HL-60/S4 treated with phorbol 12-myristate 13-acetate at 8.2 ng/mL for 4 days and 3 days (cell line): Measurements from ENCODE around the gene TRIM52.

ENCODE experiments used
- in situ Hi-C: fragments of 300-500 bp; cut with MboI; formaldehyde crosslinking; loops from 2 replicates; pipeline ENCODE4 v1.15.0; 2022; ENCODE audit warnings: low sequenced_read_pairs

Gene TRIM52

DNA sequence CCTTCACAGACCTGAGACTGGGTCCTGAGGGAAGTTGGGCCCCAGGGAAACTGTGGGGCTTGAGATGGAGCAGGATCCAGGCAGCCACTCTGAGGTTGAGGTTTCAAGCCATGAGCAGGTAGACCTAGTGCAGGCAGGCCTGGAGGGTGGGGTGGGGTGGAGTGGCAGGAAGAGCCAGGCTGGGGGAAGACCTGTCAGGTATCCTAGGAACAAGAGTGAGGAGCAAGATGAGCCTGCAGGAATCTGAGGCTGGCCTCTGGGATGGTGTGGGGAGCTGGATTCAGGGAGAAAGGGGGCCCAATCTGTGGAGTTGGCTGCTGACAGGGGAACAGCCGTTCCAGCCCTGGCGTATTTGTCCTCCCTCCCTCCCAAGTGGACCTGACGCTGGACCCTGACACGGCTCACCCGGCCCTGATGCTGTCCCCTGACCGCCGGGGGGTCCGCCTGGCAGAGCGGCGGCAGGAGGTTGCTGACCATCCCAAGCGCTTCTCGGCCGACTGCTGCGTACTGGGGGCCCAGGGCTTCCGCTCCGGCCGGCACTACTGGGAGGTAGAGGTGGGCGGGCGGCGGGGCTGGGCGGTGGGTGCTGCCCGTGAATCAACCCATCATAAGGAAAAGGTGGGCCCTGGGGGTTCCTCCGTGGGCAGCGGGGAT lies 27.0 kb downstream of the TRIM52 start:
- in situ Hi-C loops, result no loop called here

DNA sequence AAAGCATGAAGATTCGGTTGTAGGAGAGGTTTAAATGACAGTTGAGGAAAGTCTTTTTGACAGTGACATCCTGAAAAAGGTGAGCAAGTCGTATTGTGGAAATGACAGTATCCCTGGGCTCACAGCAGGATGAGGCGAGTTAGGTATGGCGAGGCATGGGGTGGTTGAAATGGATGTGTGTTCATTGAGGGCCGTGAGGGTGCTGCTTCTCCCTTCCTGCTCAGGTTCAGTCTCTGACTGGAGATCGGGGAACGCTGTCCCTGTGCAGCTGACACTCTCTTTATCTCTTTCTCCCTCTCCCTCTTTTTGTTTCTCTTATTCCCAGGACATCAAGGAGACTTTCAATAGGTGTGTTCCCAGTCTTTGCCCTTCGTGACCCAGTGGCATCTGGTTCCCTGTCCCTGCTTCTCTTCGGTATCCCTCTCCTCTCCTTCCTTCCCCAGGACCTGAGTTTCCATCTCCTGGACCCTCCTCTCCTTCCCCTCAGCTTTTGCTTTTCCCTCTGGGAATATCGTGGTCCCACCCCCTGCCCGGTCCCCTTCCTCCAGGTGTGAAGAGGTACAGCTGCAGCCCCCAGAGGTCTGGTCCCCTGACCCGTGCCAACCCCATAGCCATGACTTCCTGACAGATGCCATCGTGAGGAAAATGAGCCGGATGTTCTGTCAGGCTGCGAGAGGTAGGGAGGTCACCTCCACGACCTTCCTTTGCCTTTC lies 27.7 kb downstream of the TRIM52 start:
- in situ Hi-C loops, result no loop called here

DNA sequence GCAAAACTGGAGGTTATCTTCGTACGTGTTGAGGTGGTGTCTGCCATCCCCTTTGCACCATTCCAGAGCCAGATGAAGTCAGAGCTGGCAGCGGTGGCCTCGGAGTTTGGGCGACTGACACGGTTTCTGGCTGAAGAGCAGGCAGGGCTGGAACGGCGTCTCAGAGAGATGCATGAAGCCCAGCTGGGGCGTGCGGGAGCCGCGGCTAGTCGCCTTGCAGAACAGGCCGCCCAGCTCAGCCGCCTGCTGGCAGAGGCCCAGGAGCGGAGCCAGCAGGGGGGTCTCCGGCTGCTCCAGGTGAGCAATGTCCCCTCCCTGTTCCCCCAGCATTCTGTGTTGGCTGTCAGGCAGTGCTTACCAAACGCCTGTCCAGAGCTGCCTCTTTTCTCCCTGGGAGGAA lies 28.4 kb downstream of the TRIM52 start:
- in situ Hi-C loops, result no loop called here

DNA sequence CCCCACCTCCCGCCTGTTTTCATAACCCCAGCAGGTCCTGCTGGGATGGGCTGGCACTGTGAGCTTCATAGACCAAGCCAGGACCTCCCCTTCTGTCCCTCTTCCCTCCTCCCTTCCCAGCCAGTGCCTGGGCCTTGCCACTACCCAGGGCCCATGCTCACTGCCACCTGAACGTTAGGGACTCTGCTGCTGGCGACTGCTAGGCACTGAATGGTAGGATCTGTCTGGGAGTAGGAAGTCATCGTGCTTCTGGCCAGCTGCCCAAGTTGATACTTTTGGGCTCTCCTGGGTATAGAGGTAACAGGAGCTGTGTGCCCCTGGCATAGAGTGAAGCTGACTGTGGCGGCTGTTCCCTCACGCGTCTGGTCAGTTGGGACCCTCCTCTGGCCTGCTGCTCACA lies 29.5 kb downstream of the TRIM52 start:
- in situ Hi-C loops, result no loop called here

DNA sequence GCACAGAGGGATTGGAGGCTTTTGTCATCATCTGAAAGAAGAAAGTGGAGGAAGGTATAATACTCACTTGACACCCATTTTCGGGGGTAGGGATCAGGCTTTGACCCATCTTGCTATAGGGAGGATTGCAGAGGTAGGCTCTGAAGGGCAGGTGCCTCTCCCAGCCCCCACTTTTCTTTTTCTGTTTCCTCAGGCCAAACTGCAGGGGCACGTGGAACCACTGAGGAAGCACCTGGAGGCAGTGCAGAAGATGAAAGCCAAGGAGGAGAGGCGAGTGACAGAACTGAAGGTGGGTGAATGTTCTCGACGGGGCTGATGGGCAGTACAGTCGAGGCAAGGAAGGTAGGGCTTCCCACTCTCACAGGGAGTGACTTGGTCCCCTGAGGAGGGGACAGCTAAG lies 30.4 kb downstream of the TRIM52 start:
- in situ Hi-C loops, result no loop called here

DNA sequence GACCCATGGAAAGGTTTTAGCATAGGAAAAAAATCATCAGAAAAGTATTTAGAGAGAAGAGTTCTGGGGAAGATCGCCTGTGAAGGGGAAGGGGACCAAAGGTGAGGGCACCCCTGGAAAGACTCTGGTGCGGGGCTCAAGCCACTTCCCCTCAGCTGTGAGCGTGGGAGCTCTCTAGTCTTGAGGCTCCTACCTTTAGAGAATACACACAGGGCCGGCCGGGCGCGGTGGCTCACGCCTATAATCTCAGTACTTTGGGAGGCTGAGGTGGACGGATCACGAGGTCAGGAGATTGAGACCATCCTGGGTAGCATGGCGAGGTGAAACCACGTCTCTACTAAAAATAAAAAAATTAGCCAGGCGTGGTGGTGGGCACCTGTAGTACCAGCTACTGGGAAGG lies 30.9 kb downstream of the TRIM52 start:
- in situ Hi-C loops, result no loop called here

DNA sequence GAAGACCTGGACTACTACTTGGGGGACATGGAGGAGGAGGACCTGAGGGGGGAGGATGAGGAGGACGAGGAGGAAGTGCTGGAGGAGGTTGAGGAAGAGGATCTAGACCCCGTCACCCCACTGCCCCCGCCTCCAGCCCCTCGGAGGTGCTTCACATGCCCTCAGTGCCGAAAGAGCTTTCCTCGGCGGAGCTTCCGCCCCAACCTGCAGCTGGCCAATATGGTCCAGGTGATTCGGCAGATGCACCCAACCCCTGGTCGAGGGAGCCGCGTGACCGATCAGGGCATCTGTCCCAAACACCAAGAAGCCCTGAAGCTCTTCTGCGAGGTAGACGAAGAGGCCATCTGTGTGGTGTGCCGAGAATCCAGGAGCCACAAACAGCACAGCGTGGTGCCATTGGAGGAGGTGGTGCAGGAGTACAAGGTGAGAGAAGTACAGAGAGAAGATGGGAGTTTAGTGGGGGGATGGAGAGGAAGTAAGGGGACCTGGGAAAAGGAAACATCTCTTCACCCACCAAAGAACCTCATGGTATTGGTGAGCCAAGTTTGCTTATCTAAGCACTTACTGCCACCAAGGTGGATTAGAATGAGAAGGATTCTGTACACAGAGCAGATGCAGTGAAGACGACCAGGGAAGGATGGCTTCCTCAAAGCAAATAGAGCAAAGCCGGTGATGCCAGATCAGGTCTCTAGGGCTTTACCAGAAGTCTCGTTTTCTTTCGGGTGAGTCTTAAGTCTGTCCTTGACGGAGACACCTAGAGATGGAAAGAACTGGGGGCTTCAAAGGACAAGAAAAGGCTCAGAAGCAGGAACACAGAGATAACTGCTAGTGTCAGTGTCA lies 36.3 kb downstream of the TRIM52 start:
- in situ Hi-C loops, result no loop called here

DNA sequence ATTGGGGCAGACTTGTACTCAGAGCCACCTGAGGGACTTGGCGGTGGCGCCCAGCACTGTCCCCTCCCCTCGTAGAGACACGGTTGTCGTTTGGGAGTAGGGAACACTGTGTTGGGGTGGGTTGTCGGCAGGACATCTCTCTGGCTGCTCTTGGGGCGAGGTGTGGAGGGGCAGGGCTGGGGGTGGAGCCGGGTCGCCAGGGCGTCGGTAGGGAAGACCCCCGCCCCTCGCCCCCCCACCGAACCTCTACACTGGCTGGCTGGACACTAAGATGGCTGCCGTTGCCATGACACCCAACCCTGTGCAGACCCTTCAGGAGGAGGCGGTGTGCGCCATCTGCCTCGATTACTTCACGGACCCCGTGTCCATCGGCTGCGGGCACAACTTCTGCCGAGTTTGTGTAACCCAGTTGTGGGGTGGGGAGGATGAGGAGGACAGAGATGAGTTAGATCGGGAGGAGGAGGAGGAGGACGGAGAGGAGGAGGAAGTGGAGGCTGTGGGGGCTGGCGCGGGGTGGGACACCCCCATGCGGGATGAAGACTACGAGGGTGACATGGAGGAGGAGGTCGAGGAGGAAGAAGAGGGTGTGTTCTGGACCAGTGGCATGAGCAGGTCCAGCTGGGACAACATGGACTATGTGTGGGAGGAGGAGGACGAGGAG lies 37.1 kb downstream of the TRIM52 start:
- in situ Hi-C loops, result no loop called here

DNA sequence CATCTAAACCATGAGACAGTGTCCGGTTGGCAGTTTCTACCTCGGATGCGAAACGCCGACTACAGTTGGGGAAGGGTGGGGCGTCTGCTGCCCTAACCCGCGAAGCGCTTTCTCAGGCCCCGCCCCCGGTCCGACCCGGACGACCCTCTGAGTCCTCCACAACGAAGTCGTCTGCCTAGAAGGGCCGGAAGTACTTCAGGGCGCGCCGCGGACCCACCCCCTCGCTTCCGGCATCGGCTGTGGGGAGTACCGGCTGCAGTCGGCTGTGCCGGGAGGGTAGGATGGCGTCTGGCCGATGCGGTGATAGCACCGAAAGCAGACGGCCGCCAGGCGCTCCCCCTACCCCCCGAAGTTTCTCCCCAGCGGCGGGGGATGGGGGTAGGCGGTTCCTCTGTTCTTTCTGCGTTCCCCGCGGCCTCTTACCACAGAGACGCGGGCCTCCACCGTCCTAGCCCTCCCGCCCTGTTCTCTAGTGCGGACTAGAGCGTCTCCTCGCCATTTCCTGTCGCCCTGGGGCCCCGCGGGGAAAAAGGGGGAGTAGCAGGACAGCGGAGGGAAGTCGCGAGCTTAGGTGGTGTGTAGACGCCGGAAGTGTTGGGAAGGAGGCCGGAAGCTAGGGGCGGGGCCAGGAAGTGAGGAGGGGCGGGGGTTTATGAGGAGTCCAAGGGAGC lies 37.8 kb downstream of the TRIM52 start, which contains the start of gene TRIM41:
TRIM41 (plus strand) TSS at position 224 of the 671 bp plus-strand sequence. CDS start 719 bp downstream, outside the sequence.
- in situ Hi-C loops, result no loop called here

DNA sequence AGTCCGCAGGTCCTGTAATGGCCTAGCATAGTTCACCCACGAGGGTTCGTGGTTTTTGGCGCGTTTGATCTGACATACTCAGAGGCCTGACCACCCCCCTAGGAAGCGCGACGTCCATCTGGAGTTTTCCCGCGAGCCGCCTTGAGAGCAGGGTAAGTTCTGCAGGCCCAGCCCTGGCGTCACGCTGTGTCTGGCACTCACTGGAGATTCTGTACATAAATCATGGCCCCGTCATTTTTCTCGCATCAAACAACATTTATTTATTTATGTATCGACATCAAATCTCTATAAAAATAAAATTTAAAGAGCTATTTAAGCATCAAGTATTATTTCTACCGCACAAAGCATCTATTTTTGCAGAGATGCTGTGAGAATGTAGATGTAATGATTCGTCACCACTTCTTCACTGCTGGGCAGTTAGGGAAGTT lies 38.3 kb downstream of the TRIM52 start:
- in situ Hi-C loops, result no loop called here

DNA sequence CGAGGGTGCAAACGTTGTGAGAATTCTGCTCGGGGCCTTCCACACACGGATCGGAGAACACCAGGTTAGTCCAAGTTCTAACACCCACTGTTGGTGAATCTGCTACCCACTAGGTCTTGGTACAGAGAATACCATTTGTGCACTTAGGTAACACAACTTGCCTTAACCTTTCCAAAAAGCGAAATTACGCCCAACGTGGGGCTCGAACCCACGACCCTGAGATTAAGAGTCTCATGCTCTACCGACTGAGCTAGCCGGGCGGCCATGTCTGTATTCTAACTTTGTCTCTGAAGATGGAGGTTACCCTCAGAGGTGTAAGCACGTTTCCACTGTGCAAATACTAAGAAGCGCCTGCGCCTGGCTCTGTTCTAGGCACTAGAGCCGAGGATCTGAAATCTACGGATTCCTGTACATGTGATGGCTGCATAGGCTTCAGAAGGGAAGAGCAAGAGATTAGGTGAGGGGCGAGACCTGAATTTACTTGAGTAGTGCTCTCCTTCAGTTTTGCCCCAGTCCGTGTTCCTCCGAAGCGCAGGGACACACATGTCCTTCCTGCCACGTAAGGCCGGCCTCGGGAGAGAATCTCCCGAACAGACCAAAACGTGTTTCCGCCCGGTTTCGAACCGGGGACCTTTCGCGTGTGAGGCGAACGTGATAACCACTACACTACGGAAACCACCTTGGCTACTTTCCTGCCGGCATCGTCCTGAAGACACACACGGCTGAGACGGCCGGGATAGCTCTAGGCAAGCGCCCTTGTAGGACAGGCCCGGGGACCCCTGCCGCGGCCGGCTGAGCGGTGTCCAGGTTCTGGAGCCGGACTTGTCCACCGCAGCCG lies 38.9 kb downstream of the TRIM52 start:
- in situ Hi-C loops, result no loop called here

DNA sequence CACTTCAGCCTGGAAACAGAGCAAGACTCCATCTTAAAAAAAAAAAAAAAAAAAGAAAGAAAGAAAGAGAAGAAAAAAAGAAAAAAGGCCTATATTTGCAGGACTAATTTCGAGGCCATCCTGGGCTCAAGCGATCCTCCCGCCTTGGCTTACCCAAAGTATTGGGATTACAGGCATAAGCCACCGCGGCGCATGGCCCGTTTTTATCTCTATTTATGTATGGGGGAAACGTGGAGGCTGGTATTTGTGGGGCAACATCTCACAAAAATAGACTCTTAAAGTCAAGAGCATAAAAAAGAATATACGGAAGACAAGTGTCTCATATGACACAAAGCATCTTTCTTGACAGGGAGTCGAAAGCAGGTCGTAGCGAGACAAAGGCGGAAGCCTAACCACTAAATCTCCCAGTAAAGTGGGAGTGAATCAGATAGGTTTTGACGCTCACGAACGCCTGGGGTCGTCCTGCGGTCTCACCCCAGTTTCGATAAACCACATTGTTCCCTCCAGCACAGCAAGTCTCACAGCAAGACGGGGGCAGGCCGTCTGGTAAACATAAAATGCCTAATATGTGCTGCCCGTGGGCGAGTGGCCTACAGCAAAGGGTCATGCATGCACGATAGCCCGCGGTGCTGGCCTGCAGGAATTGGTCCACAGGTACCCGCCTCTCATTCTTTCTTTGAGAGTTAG lies 39.7 kb downstream of the TRIM52 start:
- in situ Hi-C loops, result no loop called here

DNA sequence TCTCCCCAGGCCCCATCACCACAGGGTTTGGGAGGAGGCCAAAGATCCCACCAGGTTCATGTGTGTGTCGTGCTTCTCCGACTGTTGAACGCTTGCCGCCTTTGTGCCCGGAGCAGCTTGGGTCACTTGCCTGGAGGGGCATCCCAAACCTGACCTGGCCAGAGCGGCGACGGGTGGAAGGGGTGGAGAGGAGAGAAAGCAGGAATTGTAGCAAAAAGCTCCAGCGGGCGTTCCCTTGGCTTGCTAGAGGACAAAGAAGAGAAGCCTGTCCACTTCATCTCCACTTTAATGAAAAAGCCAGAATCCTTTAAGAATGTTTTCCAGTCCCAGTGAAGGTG lies 40.8 kb downstream of the TRIM52 start:
- in situ Hi-C loops, result no loop called here

DNA sequence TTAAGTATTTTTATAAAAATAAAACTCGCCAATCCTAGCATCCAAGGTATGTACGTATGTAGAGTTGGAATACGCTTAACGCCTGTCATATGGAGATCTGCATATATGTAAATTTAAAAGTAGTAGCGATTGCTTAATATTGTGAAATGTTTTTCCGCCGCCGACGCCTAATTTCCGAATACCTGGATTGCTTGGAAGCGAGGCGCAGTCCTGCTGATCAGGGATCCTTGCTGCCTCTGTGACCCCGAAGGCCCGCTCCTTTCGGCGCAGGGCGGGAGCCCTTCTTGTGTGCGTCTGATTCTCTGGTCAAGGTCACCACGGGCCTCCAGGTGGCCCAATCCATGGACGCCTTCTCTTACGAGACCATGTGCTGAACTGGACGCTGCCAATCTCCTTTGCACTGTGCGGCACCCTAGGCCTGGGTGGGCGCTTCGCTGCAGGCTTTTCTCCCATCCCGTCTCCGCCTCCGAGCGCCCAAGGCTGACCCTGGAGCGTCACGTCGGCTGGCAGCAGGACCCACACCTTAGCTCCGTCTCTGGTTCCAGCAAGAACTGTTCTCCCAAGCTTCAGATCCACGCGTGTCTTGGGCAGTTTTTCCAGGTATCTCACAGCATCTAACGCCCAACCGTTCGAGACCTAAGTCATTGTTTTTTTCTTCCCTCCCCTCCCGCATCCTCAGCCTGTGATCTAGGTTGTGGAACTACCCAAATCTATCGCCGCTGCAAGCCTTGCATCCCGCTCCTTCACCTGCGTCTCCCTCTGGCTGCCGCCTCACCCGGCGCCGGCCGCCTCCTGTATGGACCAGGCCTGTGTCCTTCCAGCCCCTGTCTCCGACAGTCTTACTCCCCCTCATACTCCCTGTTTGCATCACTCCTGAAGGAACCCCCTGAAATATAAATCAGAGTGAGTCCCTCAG lies 41.4 kb downstream of the TRIM52 start:
- in situ Hi-C loops, result no loop called here

DNA sequence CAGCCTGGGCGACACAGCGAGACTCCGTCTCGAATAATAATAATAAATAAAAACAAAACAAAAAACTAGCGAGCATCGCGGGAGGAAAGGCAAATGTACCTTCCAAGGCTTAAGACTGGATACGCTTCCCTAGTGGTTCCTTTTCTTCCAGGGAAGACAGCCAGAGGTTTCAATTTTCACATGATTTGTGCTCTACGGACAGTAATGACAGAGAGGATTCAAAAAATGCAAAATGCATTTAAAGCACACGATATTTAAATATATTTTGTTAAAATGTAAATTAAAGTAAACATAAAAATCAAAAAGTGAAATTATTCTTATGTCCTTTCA lies 42.2 kb downstream of the TRIM52 start:
- in situ Hi-C loops, result no loop called here

DNA sequence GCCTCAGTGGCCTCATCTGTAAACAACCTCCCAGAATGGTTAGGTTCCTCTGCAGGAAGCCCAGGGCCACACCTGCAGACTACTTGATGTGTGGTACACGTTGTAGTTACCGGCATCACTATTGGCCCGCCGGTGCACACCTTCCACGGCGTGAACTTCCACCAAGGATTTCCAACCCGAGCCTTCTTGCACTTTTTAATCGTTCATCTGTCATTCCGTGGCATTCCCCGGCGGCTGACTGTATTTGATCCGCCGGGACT lies 43.2 kb downstream of the TRIM52 start:
- in situ Hi-C loops, result no loop called here

DNA sequence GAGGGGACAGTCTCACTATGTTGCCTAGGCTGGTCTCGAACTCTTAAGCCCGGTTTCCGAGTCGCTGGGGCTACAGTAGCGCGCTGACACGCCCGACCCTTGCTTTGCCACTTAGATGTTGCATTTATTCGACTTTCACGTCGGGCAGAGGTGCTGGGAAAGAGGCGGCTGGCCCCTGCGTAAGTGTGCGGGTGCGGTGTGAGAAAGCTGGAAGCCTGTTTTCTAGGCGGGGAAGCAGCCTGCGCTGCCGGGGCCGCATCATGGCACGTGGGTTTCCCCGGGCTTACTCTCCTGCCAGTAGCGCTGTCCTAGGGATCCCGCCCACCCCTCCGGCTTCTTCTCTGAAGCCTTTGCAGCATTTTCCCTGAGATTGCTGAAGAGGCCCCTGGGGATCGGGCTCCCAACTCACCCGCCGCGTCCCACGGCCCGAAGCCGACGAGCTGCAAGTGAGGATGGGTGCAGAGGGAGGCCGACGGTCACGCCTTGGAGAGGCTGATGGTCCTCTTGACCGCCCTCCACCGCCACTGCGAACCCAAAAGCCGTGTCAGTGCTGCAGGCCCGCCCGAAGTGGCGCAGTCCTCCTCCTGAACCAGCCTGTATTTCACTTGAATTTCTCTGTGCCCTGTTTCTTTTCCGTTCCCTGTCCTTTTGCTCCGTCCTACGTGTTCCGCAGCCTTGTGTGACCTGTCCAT lies 43.7 kb downstream of the TRIM52 start:
- in situ Hi-C loops, result no loop called here
